Activated T-cell treated with anti-CD3 and anti-CD28 coated beads for 24 hours (primary cell): ENCODE measurements around the gene VWA3B.
"Not testable (repeated sequence)": the region's sequence is repeated elsewhere in the genome, so short reads cannot be mapped to it uniquely, and the experiment has no call there.

Experiments used
- DNase-seq: peaks from one replicate; pipeline ENCODE4 v3.0.0-alpha.2; 2020; ENCODE audit warnings: low read depth

The VWA3B gene

GRCh38 chr2:98130073-98130472 is 43.1 kb downstream of the VWA3B start:
- not testable (repeated sequence) for DNase-seq

- peak; percentile 6 for DNase-seq
Measured at GRCh38 chr2:98134172-98135005, 47.4 kb downstream of the VWA3B start.

GRCh38 chr2:98137196-98137595 is 50.2 kb downstream of the VWA3B start:
- DNase-seq: no peak

GRCh38 chr2:98138978-98139377 is 52.0 kb downstream of the VWA3B start:
- not testable (repeated sequence) for DNase-seq

GRCh38 chr2:98140210-98140609 is 53.2 kb downstream of the VWA3B start:
- DNase-seq: no peak

- no peak for DNase-seq
Measured at GRCh38 chr2:98142106-98142791, 55.3 kb downstream of the VWA3B start.

- no peak for DNase-seq
Measured at GRCh38 chr2:98145070-98145469, 58.1 kb downstream of the VWA3B start.

- DNase-seq: not testable (repeated sequence)
Measured at GRCh38 chr2:98147900-98148299, 60.9 kb downstream of the VWA3B start.

- DNase-seq: no peak
Measured at GRCh38 chr2:98148595-98149332, 61.8 kb downstream of the VWA3B start.

- DNase-seq: no peak
Measured at GRCh38 chr2:98149333-98149697, 62.3 kb downstream of the VWA3B start.

- DNase-seq: no peak
Measured at GRCh38 chr2:98153481-98153880, 66.5 kb downstream of the VWA3B start.

GRCh38 chr2:98155291-98155690 is 68.3 kb downstream of the VWA3B start:
- no peak for DNase-seq

- DNase-seq: no peak
Measured at GRCh38 chr2:98155716-98156115, 68.7 kb downstream of the VWA3B start.

- no peak for DNase-seq
Measured at GRCh38 chr2:98156304-98156703, 69.3 kb downstream of the VWA3B start.

- no peak for DNase-seq
Measured at GRCh38 chr2:98157557-98157956, 70.6 kb downstream of the VWA3B start.

GRCh38 chr2:98158305-98158704 is 71.3 kb downstream of the VWA3B start:
- DNase-seq: no peak

GRCh38 chr2:98160554-98160953 is 73.6 kb downstream of the VWA3B start:
- no peak for DNase-seq

- no peak for DNase-seq
Measured at GRCh38 chr2:98161186-98161585, 74.2 kb downstream of the VWA3B start.

GRCh38 chr2:98164256-98164655 is 77.3 kb downstream of the VWA3B start:
- DNase-seq: no peak

- DNase-seq: no peak
Measured at GRCh38 chr2:98165516-98166071, 78.6 kb downstream of the VWA3B start.

- no peak for DNase-seq
Measured at GRCh38 chr2:98167916-98168315, 80.9 kb downstream of the VWA3B start.

GRCh38 chr2:98170076-98170475 is 83.1 kb downstream of the VWA3B start:
- no peak for DNase-seq
